ENCODE results near the gene SEC14L5. TPM values are rescaled to one million over a fixed set of nuclear protein-coding genes. Genes with fewer than 3 reads are reported as not detected.

The SEC14L5 gene
- total RNA-seq, 1 donor from 2014 or later: 0.32 TPM

DNA sequence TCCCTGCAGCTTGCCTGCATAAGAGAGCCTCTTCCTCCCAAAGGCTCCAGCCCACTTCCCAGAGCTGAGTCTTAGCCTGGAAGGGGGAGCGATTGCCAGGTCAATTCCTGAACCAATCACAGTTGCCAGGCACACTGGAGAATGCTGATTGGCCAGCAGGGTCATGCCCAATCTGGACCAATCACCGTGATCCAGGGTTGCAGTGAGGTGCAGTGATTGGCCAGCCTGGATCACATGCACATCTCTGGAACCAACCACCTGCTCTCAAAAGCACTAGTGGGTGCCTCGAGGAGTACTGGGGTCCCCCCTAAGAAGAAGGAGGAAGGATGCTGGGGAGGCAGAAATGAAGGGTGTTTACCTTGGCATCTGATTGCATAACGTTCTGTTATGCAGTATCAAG is 57.2 kb downstream of the SEC14L5 start:
- H3K36me3 Mint-ChIP-seq (ENCODE audit: low read depth, unreplicated experiment): peaks cover under 1% of the 10 kb centered on the region
- no peak for TF ChIP-seq EZH2 (IDR thresholded peaks at IDR 0.05; ENCODE audit: insufficient read depth, low read length)
- TF ChIP-seq, protein P1, sequence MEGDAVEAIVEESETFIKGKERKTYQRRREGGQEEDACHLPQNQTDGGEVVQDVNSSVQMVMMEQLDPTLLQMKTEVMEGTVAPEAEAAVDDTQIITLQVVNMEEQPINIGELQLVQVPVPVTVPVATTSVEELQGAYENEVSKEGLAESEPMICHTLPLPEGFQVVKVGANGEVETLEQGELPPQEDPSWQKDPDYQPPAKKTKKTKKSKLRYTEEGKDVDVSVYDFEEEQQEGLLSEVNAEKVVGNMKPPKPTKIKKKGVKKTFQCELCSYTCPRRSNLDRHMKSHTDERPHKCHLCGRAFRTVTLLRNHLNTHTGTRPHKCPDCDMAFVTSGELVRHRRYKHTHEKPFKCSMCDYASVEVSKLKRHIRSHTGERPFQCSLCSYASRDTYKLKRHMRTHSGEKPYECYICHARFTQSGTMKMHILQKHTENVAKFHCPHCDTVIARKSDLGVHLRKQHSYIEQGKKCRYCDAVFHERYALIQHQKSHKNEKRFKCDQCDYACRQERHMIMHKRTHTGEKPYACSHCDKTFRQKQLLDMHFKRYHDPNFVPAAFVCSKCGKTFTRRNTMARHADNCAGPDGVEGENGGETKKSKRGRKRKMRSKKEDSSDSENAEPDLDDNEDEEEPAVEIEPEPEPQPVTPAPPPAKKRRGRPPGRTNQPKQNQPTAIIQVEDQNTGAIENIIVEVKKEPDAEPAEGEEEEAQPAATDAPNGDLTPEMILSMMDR (IDR thresholded peaks at IDR 0.05; ENCODE audit: insufficient read depth, low read depth, low read length): no peak
- Histone ChIP-seq H3K9ac (ENCODE audit: low read length) (no peak overlapping the region), H2AFZ (ENCODE audit: low read depth, low read length) (no peak overlapping the region), H3K4me3 (ENCODE audit: insufficient read depth, low read depth, low read length) (no peak overlapping the region), H3K79me2 (ENCODE audit: insufficient read depth, low read length) (no peaks in the 10 kb centered on the region), H3K36me3 (ENCODE audit: insufficient read depth, low read length) (no peaks in the 10 kb centered on the region), H3K27ac (ENCODE audit: low read depth, low read length) (no peak overlapping the region), H3K27me3 (ENCODE audit: insufficient read depth, low read length) (peaks cover 7% of the 10 kb centered on the region), H3K4me2 (ENCODE audit: low read length) (no peak overlapping the region), H4K20me1 (ENCODE audit: insufficient read depth, low read length) (no peaks in the 10 kb centered on the region), H3K9me3 (ENCODE audit: insufficient read depth, low read depth, low read length) (no peaks in the 10 kb centered on the region), H3K4me1 (ENCODE audit: insufficient read depth, low read length) (no peaks in the 10 kb centered on the region)
- no peak overlapping the region for H3K4me3 Mint-ChIP-seq (ENCODE audit: unreplicated experiment)
- peaks cover 14% of the 10 kb centered on the region for H3K27me3 Mint-ChIP-seq (ENCODE audit: low read depth, unreplicated experiment)
- FAIRE-seq (no peak), DNase-seq (ENCODE audit: low read depth) (no peak)
- no peaks in the 10 kb centered on the region for H3K4me1 Mint-ChIP-seq (ENCODE audit: low read depth, unreplicated experiment)
- H3K27ac Mint-ChIP-seq (ENCODE audit: unreplicated experiment): no peak overlapping the region
- no peaks in the 10 kb centered on the region for H3K9me3 Mint-ChIP-seq (ENCODE audit: unreplicated experiment)

DNA sequence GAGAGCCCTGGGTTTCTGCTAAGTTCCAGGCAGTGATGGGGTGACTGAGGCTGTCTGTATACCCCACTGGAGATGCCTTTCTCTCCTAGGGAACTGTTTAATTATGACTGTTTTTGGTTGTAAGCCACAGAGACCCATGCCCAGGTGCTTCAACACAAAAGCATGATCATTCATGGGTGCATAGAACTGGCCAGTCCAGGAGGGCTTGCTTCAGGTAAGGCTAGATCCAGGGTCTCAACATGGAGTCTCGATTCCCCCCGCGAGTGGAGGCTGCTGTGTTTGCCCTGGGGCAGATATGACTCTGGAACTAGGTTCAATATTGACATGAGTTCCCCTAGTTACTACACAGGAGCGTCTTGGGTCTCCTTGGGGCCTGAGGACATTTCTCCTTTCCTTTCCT is 57.8 kb downstream of the SEC14L5 start:
- no peak overlapping the region for H3K4me2 ChIP-seq (ENCODE audit: low read length)
- no peak overlapping the region for H2AFZ ChIP-seq (ENCODE audit: low read depth, low read length)
- no peaks in the 10 kb centered on the region for H3K36me3 ChIP-seq (ENCODE audit: insufficient read depth, low read length)
- H3K36me3 Mint-ChIP-seq (ENCODE audit: low read depth, unreplicated experiment): no peaks in the 10 kb centered on the region
- no peaks in the 10 kb centered on the region for H3K9me3 Mint-ChIP-seq (ENCODE audit: unreplicated experiment)
- no peak overlapping the region for H3K27ac ChIP-seq (ENCODE audit: low read depth, low read length)
- no peak for FAIRE-seq
- peaks cover 7% of the 10 kb centered on the region for H3K27me3 ChIP-seq (ENCODE audit: insufficient read depth, low read length)
- H3K9ac ChIP-seq (ENCODE audit: low read length): no peak overlapping the region
- no peak for TF ChIP-seq EZH2 (IDR thresholded peaks at IDR 0.05; ENCODE audit: insufficient read depth, low read length)
- TF ChIP-seq, protein P1 (IDR thresholded peaks at IDR 0.05; ENCODE audit: insufficient read depth, low read depth, low read length): no peak
- H3K9me3 ChIP-seq (ENCODE audit: insufficient read depth, low read depth, low read length): no peaks in the 10 kb centered on the region
- H3K27ac Mint-ChIP-seq (ENCODE audit: unreplicated experiment): no peak overlapping the region
- H3K4me1 ChIP-seq (ENCODE audit: insufficient read depth, low read length): no peaks in the 10 kb centered on the region
- no peak overlapping the region for H3K4me3 ChIP-seq (ENCODE audit: insufficient read depth, low read depth, low read length)
- H3K4me3 Mint-ChIP-seq (ENCODE audit: unreplicated experiment): no peak overlapping the region
- no peaks in the 10 kb centered on the region for H3K4me1 Mint-ChIP-seq (ENCODE audit: low read depth, unreplicated experiment)
- no peaks in the 10 kb centered on the region for H3K79me2 ChIP-seq (ENCODE audit: insufficient read depth, low read length)
- peaks cover 11% of the 10 kb centered on the region for H3K27me3 Mint-ChIP-seq (ENCODE audit: low read depth, unreplicated experiment)
- H4K20me1 ChIP-seq (ENCODE audit: insufficient read depth, low read length): no peaks in the 10 kb centered on the region
- DNase-seq (ENCODE audit: low read depth): no peak

DNA sequence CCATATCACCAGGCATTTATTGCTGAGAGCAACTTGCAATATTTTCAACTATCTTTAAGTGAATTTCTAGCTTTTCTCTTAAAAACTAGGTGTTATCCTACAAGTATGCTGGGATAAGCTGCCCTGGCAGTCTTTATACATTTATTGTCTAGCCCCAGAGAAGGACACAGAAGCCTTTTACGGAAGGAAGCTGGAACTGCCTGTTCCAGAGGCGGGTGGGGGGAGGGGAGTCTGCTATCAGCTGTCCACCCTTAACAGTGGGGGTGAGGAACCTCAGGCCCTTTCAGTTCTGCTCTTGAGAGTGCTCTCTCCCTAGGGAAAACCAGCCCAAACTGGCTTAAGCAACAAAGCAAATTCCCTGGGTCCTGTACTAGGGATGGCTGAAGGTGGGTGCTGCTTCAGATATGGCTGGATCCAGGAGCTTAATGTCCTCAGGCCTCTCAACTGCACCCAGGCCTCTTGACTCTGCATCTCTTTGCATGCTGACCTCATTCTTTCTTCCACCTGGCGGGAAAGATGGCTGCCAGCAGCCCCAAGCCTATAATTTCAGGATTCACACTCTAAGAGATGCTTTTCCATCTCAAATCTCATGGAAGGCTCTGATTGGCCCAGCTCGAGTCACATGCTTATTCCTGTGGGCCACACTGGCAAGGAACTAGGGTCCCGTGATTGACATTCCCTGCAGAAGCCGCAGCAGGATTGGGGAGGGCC is 59.0 kb downstream of the SEC14L5 start:
- no peak overlapping the region for H3K4me3 Mint-ChIP-seq (ENCODE audit: unreplicated experiment)
- TF ChIP-seq, protein P1 (IDR thresholded peaks at IDR 0.05; ENCODE audit: insufficient read depth, low read depth, low read length): no peak
- no peak for TF ChIP-seq EZH2 (IDR thresholded peaks at IDR 0.05; ENCODE audit: insufficient read depth, low read length)
- no peaks in the 10 kb centered on the region for H3K4me1 ChIP-seq (ENCODE audit: insufficient read depth, low read length)
- no peaks in the 10 kb centered on the region for H3K4me1 Mint-ChIP-seq (ENCODE audit: low read depth, unreplicated experiment)
- no peaks in the 10 kb centered on the region for H3K79me2 ChIP-seq (ENCODE audit: insufficient read depth, low read length)
- H3K27ac Mint-ChIP-seq (ENCODE audit: unreplicated experiment): no peak overlapping the region
- H3K9me3 ChIP-seq (ENCODE audit: insufficient read depth, low read depth, low read length): no peaks in the 10 kb centered on the region
- no peak for DNase-seq (ENCODE audit: low read depth)
- H4K20me1 ChIP-seq (ENCODE audit: insufficient read depth, low read length): no peaks in the 10 kb centered on the region
- no peak overlapping the region for H3K4me3 ChIP-seq (ENCODE audit: insufficient read depth, low read depth, low read length)
- no peak overlapping the region for H2AFZ ChIP-seq (ENCODE audit: low read depth, low read length)
- H3K9me3 Mint-ChIP-seq (ENCODE audit: unreplicated experiment): no peaks in the 10 kb centered on the region
- H3K4me2 ChIP-seq (ENCODE audit: low read length): no peak overlapping the region
- H3K36me3 ChIP-seq (ENCODE audit: insufficient read depth, low read length): no peaks in the 10 kb centered on the region
- peaks cover 2% of the 10 kb centered on the region for H3K27me3 ChIP-seq (ENCODE audit: insufficient read depth, low read length)
- no peak overlapping the region for H3K9ac ChIP-seq (ENCODE audit: low read length)
- H3K36me3 Mint-ChIP-seq (ENCODE audit: low read depth, unreplicated experiment): no peaks in the 10 kb centered on the region
- H3K27ac ChIP-seq (ENCODE audit: low read depth, low read length): no peak overlapping the region
- no peak for FAIRE-seq
- H3K27me3 Mint-ChIP-seq (ENCODE audit: low read depth, unreplicated experiment): peaks cover 3% of the 10 kb centered on the region

Data from astrocyte (in vitro differentiated cells and primary cell).